PC-3 (cell line): ENCODE measurements around the gene TIGD1. TPM values are rescaled to one million over a fixed set of nuclear protein-coding genes. Genes with fewer than 3 reads are reported as not detected.

ENCODE experiments used
- ATAC-seq: fragments of 200-7000 bp; cut with Tn5 transposase; 2 replicates; pipeline ENCODE4 v1.9.1; 2020; ENCODE audit warnings: mild to moderate bottlenecking, moderate library complexity
- BruUV-seq: library from RNA; stranded (reverse); fragments of 400-500 nt; replicated peaks from 2 replicates; lab custom pipeline; 2021; lab: Mats Ljungman, UMichigan
- CTCF ChIA-PET: fragments of 300-600 bp; sonication (Branson Sonifier 250); formaldehyde crosslinking; loops from one replicate; lab custom pipeline; 2022; ENCODE audit warnings: antibody characterized with exemption; lab: Charles Lee
- POLR2A ChIA-PET: fragments of 300-600 bp; sonication (Branson Sonifier 250); formaldehyde crosslinking; loops from one replicate; lab custom pipeline; 2022; ENCODE audit warnings: antibody characterized with exemption; ENCODE audit not compliant: unreplicated experiment; lab: Charles Lee
- DNase-seq: peaks from one replicate; pipeline ENCODE4 v3.0.0-alpha.2; 2015
- H2AFZ ChIP-seq: fragments of 300-600 bp; sonication (generic); 2 replicates; pipeline ENCODE4 v1.6.0; 2016; ENCODE audit warnings: antibody characterized with exemption, low read length
- H3F3A ChIP-seq: fragments of 300-600 bp; sonication (generic); one replicate; pipeline ENCODE4 v1.6.0; 2017; ENCODE audit warnings: antibody characterized with exemption, low read length, control low read depth, mild to moderate bottlenecking; ENCODE audit not compliant: unreplicated experiment
- H3K27ac ChIP-seq: fragments of 300-600 bp; sonication (generic); 2 replicates; pipeline ENCODE4 v1.5.1; 2016; ENCODE audit warnings: mild to moderate bottlenecking, low read length
- H3K27me3 ChIP-seq: fragments of 300-600 bp; sonication (generic); 2 replicates; pipeline ENCODE4 v1.6.1; 2016; ENCODE audit warnings: low read length, mixed read lengths
- H3K36me3 ChIP-seq: fragments of 300-600 bp; sonication (generic); 2 replicates; pipeline ENCODE4 v1.6.1; 2016; ENCODE audit warnings: low read depth, mixed run types, low read length, mixed read lengths
- H3K4me1 ChIP-seq: fragments of 300-600 bp; sonication (generic); 2 replicates; pipeline ENCODE4 v1.5.1; 2016; ENCODE audit warnings: low read length; ENCODE audit not compliant: insufficient read depth
- H3K4me2 ChIP-seq: fragments of 300-600 bp; sonication (generic); 2 replicates; pipeline ENCODE4 v1.6.0; 2016; ENCODE audit warnings: low read length
- H3K4me3 ChIP-seq: fragments of 300-600 bp; sonication (generic); 2 replicates; pipeline ENCODE4 v1.5.1; 2016; ENCODE audit warnings: mild to moderate bottlenecking, low read length, mixed read lengths
- H3K79me2 ChIP-seq: fragments of 300-600 bp; sonication (generic); 2 replicates; pipeline ENCODE4 v1.6.1; 2017; ENCODE audit warnings: low read length, mixed read lengths
- H3K9ac ChIP-seq: fragments of 300-600 bp; sonication (generic); 2 replicates; pipeline ENCODE4 v1.6.0; 2016; ENCODE audit warnings: mild to moderate bottlenecking, low read length
- H3K9me2 ChIP-seq: fragments of 300-600 bp; sonication (generic); replicated peaks from 2 replicates; pipeline ENCODE4 v1.6.1; 2016; ENCODE audit warnings: mixed run types, low read length, mixed read lengths
- H3K9me3 ChIP-seq: fragments of 300-600 bp; sonication (generic); 2 replicates; pipeline ENCODE4 v1.6.1; 2016; ENCODE audit warnings: low read length, mixed read lengths
- H4K20me1 ChIP-seq: fragments of 300-600 bp; sonication (generic); 2 replicates; pipeline ENCODE4 v1.6.1; 2016; ENCODE audit warnings: low read length, mixed read lengths
- CTCF ChIP-seq: fragments of 300-600 bp; sonication (generic); conservative IDR thresholded peaks from 2 replicates; pipeline ENCODE4 v1.5.1; 2017; ENCODE audit warnings: antibody characterized with exemption, low read depth, mild to moderate bottlenecking, low read length
- EZH2 ChIP-seq: fragments of 300-600 bp; sonication (generic); IDR thresholded peaks from one replicate; pipeline ENCODE4 v1.6.1; 2017; ENCODE audit warnings: antibody characterized with exemption, mild to moderate bottlenecking, low read length; ENCODE audit not compliant: unreplicated experiment
- EZH2phosphoT487 ChIP-seq: fragments of 300-600 bp; sonication (generic); IDR thresholded peaks from 2 replicates; pipeline ENCODE4 v1.6.1; 2018; ENCODE audit warnings: mild to moderate bottlenecking, antibody characterized with exemption, low read length, borderline replicate concordance
- intact Hi-C: fragments of 100-400 bp; cut with micrococcal nuclease; formaldehyde crosslinking; loops from 2 replicates; pipeline ENCODE4 v1.9.0; 2023
- total RNA-seq: library from RNA; depleted of rRNA; stranded (reverse); fragments of >200 nt; gene quantifications from 2 replicates; pipeline ENCODE4 v1.2.3, GENCODE V29; 2014

TIGD1 gene
- total RNA-seq, 1 experiment from 2014 or later = 6.3 TPM

- H3K4me3 ChIP-seq = no peak overlapping the region
- ATAC-seq (no peak), DNase-seq (no peak)
- no peak overlapping the region for H3K4me2 ChIP-seq
- no peaks in the 10 kb centered on the region for H3K4me1 ChIP-seq
- no peaks in the 10 kb centered on the region for H4K20me1 ChIP-seq
- H3K27ac ChIP-seq = no peak overlapping the region
- intact Hi-C loops = no loop called here
- H2AFZ ChIP-seq = no peak overlapping the region
- TF ChIP-seq EZH2 (no peak), CTCF (no peak), EZH2phosphoT487 (no peak)
- CTCF ChIA-PET = no interaction called here
- no peaks in the 10 kb centered on the region for H3K9me2 ChIP-seq
- H3K79me2 ChIP-seq = no peaks in the 10 kb centered on the region
- H3K36me3 ChIP-seq = no peaks in the 10 kb centered on the region
- no peaks in the 10 kb centered on the region for H3K9me3 ChIP-seq
- no peak overlapping the region for H3K9ac ChIP-seq
- BruUV-seq = no TSS peak
- POLR2A ChIA-PET = no interaction called here
- no peaks in the 10 kb centered on the region for H3F3A ChIP-seq
- H3K27me3 ChIP-seq = peaks cover 23% of the 10 kb centered on the region
Measured at GRCh38 chr2:232503809-232504323, 46.5 kb downstream of the TIGD1 start.

GRCh38 chr2:232502911-232503808, 47.2 kb downstream of the TIGD1 start:
- Histone ChIP-seq H3K4me2 (no peak overlapping the region), H3K9me3 (no peaks in the 10 kb centered on the region), H3K79me2 (no peaks in the 10 kb centered on the region), H3K4me3 (no peak overlapping the region), H3K36me3 (no peaks in the 10 kb centered on the region), H3F3A (no peaks in the 10 kb centered on the region), H3K4me1 (no peaks in the 10 kb centered on the region), H4K20me1 (no peaks in the 10 kb centered on the region), H2AFZ (no peak overlapping the region), H3K27ac (no peak overlapping the region), H3K9ac (no peak overlapping the region), H3K9me2 (no peaks in the 10 kb centered on the region), H3K27me3 (peaks cover 23% of the 10 kb centered on the region)
- TF ChIP-seq EZH2phosphoT487 (no peak), EZH2 (no peak), CTCF (no peak)
- no TSS peak for BruUV-seq
- ChIA-PET POLR2A (no interaction called here), CTCF (no interaction called here)
- intact Hi-C loops = no loop called here
- DNase-seq = no peak
- no peak for ATAC-seq

GRCh38 chr2:232502511-232502910, 47.8 kb downstream of the TIGD1 start:
- no peak for ATAC-seq
- no peaks in the 10 kb centered on the region for H3K4me1 ChIP-seq
- BruUV-seq = no TSS peak

More at GRCh38 chr2:232502511-232502910, 47.8 kb downstream of the TIGD1 start:
- H3K9me2 ChIP-seq = no peaks in the 10 kb centered on the region
- intact Hi-C loops = no loop called here
- no peaks in the 10 kb centered on the region for H3K36me3 ChIP-seq
- H3K79me2 ChIP-seq = no peaks in the 10 kb centered on the region
- no peak overlapping the region for H3K4me3 ChIP-seq
- H3K9ac ChIP-seq = no peak overlapping the region
- no peak overlapping the region for H3K4me2 ChIP-seq
- no peak overlapping the region for H2AFZ ChIP-seq
- H3K9me3 ChIP-seq = no peaks in the 10 kb centered on the region
- ChIA-PET CTCF (no interaction called here), POLR2A (no interaction called here)
- H3F3A ChIP-seq = no peaks in the 10 kb centered on the region
- no peaks in the 10 kb centered on the region for H4K20me1 ChIP-seq
- peaks cover 23% of the 10 kb centered on the region for H3K27me3 ChIP-seq
- no peak for DNase-seq
- TF ChIP-seq CTCF (no peak), EZH2phosphoT487 (no peak), EZH2 (no peak)
- no peak overlapping the region for H3K27ac ChIP-seq
